Parathyroid adenoma (tissue), 2 donors: ENCODE measurements around the gene CCR5AS.

Experiments used
- H2AFZ ChIP-seq: fragments of 300-600 bp; sonication (generic); one replicate; pipeline ENCODE4 v1.7.0; 2017; ENCODE audit warnings: antibody characterized with exemption, mild to moderate bottlenecking
- H3K27ac ChIP-seq: fragments of 300-600 bp; sonication (generic); one replicate; pipeline ENCODE4 v1.7.0; 2017
- H3K27me3 ChIP-seq: fragments of 300-600 bp; sonication (generic); one replicate; pipeline ENCODE4 v1.7.0; 2017; ENCODE audit warnings: low read length; ENCODE audit not compliant: control insufficient read depth, insufficient read depth
- H3K36me3 ChIP-seq: fragments of 300-600 bp; sonication (generic); one replicate; pipeline ENCODE4 v1.7.0; 2017; ENCODE audit warnings: low read length; ENCODE audit not compliant: control insufficient read depth, insufficient read depth
- H3K4me1 ChIP-seq: fragments of 300-600 bp; sonication (generic); one replicate; pipeline ENCODE4 v1.7.0; 2017; ENCODE audit warnings: control low read depth
- H3K4me2 ChIP-seq: fragments of 300-600 bp; sonication (generic); one replicate; pipeline ENCODE4 v1.7.0; 2017; ENCODE audit warnings: low read length
- H3K4me3 ChIP-seq: fragments of 300-600 bp; sonication (generic); one replicate; pipeline ENCODE4 v1.7.0; 2017; ENCODE audit warnings: low read depth, low read length
- H3K79me2 ChIP-seq: fragments of 300-600 bp; sonication (generic); one replicate; pipeline ENCODE4 v1.7.0; 2017; ENCODE audit warnings: control low read depth
- H3K9ac ChIP-seq: fragments of 300-600 bp; sonication (generic); one replicate; pipeline ENCODE4 v1.7.0; 2017; ENCODE audit warnings: mild to moderate bottlenecking
- H3K9me3 ChIP-seq: fragments of 300-600 bp; sonication (generic); one replicate; pipeline ENCODE4 v1.7.0; 2017; ENCODE audit warnings: low read length; ENCODE audit not compliant: control insufficient read depth
- CTCF ChIP-seq: fragments of 300-600 bp; sonication (generic); IDR thresholded peaks from one replicate; pipeline ENCODE4 v1.7.0; 2017; ENCODE audit warnings: antibody characterized with exemption, mild to moderate bottlenecking
- donor health status: primary hyperparathyroidism.

Gene CCR5AS

GRCh38 chr3:46416811-46417510 lies 10.1 kb upstream of the CCR5AS start:
- H3K9me3 ChIP-seq = no peaks in the 10 kb centered on the region
- no peaks in the 10 kb centered on the region for H3K79me2 ChIP-seq
- H3K4me3 ChIP-seq = no peak overlapping the region
- no peak overlapping the region for H3K4me2 ChIP-seq
- no peak overlapping the region for H2AFZ ChIP-seq
- H3K27ac ChIP-seq = no peak overlapping the region
- H3K4me1 ChIP-seq = no peaks in the 10 kb centered on the region
- no peaks in the 10 kb centered on the region for H3K36me3 ChIP-seq
- TF ChIP-seq CTCF = no peak
- H3K9ac ChIP-seq = no peak overlapping the region
- H3K27me3 ChIP-seq = no peaks in the 10 kb centered on the region

- H3K4me1 ChIP-seq = no peaks in the 10 kb centered on the region
- H2AFZ ChIP-seq = no peak overlapping the region
- no peak overlapping the region for H3K27ac ChIP-seq
- H3K9ac ChIP-seq = no peak overlapping the region
- no peak overlapping the region for H3K4me2 ChIP-seq
- H3K36me3 ChIP-seq = no peaks in the 10 kb centered on the region
- no peaks in the 10 kb centered on the region for H3K9me3 ChIP-seq
- no peaks in the 10 kb centered on the region for H3K27me3 ChIP-seq
- H3K79me2 ChIP-seq = no peaks in the 10 kb centered on the region
- no peak for TF ChIP-seq CTCF
- no peak overlapping the region for H3K4me3 ChIP-seq
Observed at GRCh38 chr3:46416125-46416810, 9.4 kb upstream of the CCR5AS start.

- Histone ChIP-seq H3K79me2 (no peaks in the 10 kb centered on the region), H3K4me3 (no peak overlapping the region), H3K4me1 (no peaks in the 10 kb centered on the region), H3K4me2 (no peak overlapping the region), H3K27me3 (no peaks in the 10 kb centered on the region), H3K9me3 (no peaks in the 10 kb centered on the region), H3K9ac (no peak overlapping the region), H3K27ac (no peak overlapping the region), H3K36me3 (no peaks in the 10 kb centered on the region), H2AFZ (no peak overlapping the region)
- TF ChIP-seq CTCF = no peak
Observed at GRCh38 chr3:46414739-46415138, 7.9 kb upstream of the CCR5AS start.

- H3K4me2 ChIP-seq = no peak overlapping the region
- no peak overlapping the region for H3K9ac ChIP-seq
- TF ChIP-seq CTCF = no peak
- H3K4me1 ChIP-seq = no peaks in the 10 kb centered on the region
- no peaks in the 10 kb centered on the region for H3K9me3 ChIP-seq
- H3K36me3 ChIP-seq = no peaks in the 10 kb centered on the region
- H3K27me3 ChIP-seq = no peaks in the 10 kb centered on the region
- no peaks in the 10 kb centered on the region for H3K79me2 ChIP-seq
- no peak overlapping the region for H3K27ac ChIP-seq
- no peak overlapping the region for H2AFZ ChIP-seq
- H3K4me3 ChIP-seq = no peak overlapping the region
Observed at GRCh38 chr3:46413951-46414350, 7.1 kb upstream of the CCR5AS start.
